Lower lobe of right lung (tissue), 2 donors: ENCODE measurements around the gene PCSK2. TPM values are rescaled to one million over a fixed set of nuclear protein-coding genes. Genes with fewer than 3 reads are reported as not detected.

Source experiments
- ATAC-seq, 2 donors: fragments of 200-7000 bp; cut with Tn5 transposase; one replicate each; pipeline ENCODE4 v1.9.1; 2020 to 2022; ENCODE audit warnings: mild to moderate bottlenecking in 2 of 2, moderate library complexity in 2 of 2
- DNase-seq: peaks from one replicate; pipeline ENCODE4 v3.0.0-alpha.2; 2020
- H3K27ac ChIP-seq: fragments of 200-600 bp; one replicate; pipeline ENCODE4 v1.8.0; 2022
- H3K27me3 ChIP-seq: fragments of 200-600 bp; one replicate; pipeline ENCODE4 v1.8.0; 2022; ENCODE audit warnings: low read depth
- H3K36me3 ChIP-seq: fragments of 200-600 bp; one replicate; pipeline ENCODE4 v1.8.0; 2022; ENCODE audit warnings: mild to moderate bottlenecking
- H3K4me1 ChIP-seq: fragments of 200-600 bp; one replicate; pipeline ENCODE4 v1.8.0; 2022
- H3K4me3 ChIP-seq: fragments of 200-600 bp; one replicate; pipeline ENCODE4 v1.8.0; 2022; ENCODE audit warnings: mild to moderate bottlenecking
- H3K9me3 ChIP-seq: fragments of 200-600 bp; one replicate; pipeline ENCODE4 v1.8.0; 2022
- CTCF ChIP-seq: fragments of 200-600 bp; IDR thresholded peaks from one replicate; pipeline ENCODE4 v1.8.0; 2022; ENCODE audit warnings: antibody characterized with exemption, mild to moderate bottlenecking
- intact Hi-C: fragments of 100-400 bp; cut with DNase I; formaldehyde crosslinking; loops from one replicate; pipeline ENCODE4 v1.11.0; 2022
- total RNA-seq: library from RNA; stranded (reverse); fragmentation: NEBNext Ultra II Directional; extraction: Animal tissue kit (Norgen Biotek cat#: 25700); gene quantifications from one replicate; pipeline ENCODE4 v1.2.1, GENCODE V29; 2021
- donor health status: DM: no; HTN: yes; CAD: no; lungs with severe emphysema.

PCSK2 gene
- total RNA-seq, 1 donor from 2014 or later, result 38.8 TPM

- H3K27ac ChIP-seq, result no peak overlapping the region
- H3K4me3 ChIP-seq, result no peak overlapping the region
- intact Hi-C loops, result no loop called here
- no peak for TF ChIP-seq CTCF
- H3K36me3 ChIP-seq, result no peaks in the 10 kb centered on the region
- peaks cover 8% of the 10 kb centered on the region for H3K27me3 ChIP-seq
- DNase-seq (no peak), ATAC-seq (no peak)
- H3K9me3 ChIP-seq, result no peaks in the 10 kb centered on the region
- H3K4me1 ChIP-seq, result no peaks in the 10 kb centered on the region
Measured at GRCh38 chr20:17488916-17489600, 262.2 kb downstream of the PCSK2 start.

- Histone ChIP-seq H3K27ac (no peak overlapping the region), H3K36me3 (no peaks in the 10 kb centered on the region), H3K4me3 (no peak overlapping the region), H3K4me1 (no peaks in the 10 kb centered on the region), H3K9me3 (no peaks in the 10 kb centered on the region), H3K27me3 (peaks cover 2% of the 10 kb centered on the region)
- DNase-seq, result no peak
- intact Hi-C loops, result no loop called here
- TF ChIP-seq CTCF, result no peak
- no peak for ATAC-seq
Measured at GRCh38 chr20:17490501-17490900, 263.7 kb downstream of the PCSK2 start.

GRCh38 chr20:17491041-17491440 lies 264.2 kb downstream of the PCSK2 start:
- Histone ChIP-seq H3K4me1 (no peaks in the 10 kb centered on the region), H3K27me3 (no peaks in the 10 kb centered on the region), H3K36me3 (no peaks in the 10 kb centered on the region), H3K9me3 (no peaks in the 10 kb centered on the region), H3K27ac (no peak overlapping the region), H3K4me3 (no peak overlapping the region)
- intact Hi-C loops, result no loop called here
- DNase-seq, result no peak
- no peak for TF ChIP-seq CTCF
- ATAC-seq, result no peak

GRCh38 chr20:17491488-17491887 lies 264.6 kb downstream of the PCSK2 start:
- TF ChIP-seq CTCF, result no peak
- H3K4me3 ChIP-seq, result no peak overlapping the region
- ATAC-seq, result no peak
- H3K36me3 ChIP-seq, result no peaks in the 10 kb centered on the region
- no peaks in the 10 kb centered on the region for H3K9me3 ChIP-seq
- no peaks in the 10 kb centered on the region for H3K4me1 ChIP-seq
- no peak for DNase-seq
- H3K27me3 ChIP-seq, result no peaks in the 10 kb centered on the region
- no peak overlapping the region for H3K27ac ChIP-seq
- intact Hi-C loops, result no loop called here

GRCh38 chr20:17493173-17493572 lies 266.3 kb downstream of the PCSK2 start:
- H3K27me3 ChIP-seq, result no peaks in the 10 kb centered on the region
- DNase-seq, result no peak

More at GRCh38 chr20:17493173-17493572, 266.3 kb downstream of the PCSK2 start:
- no peak for TF ChIP-seq CTCF
- Histone ChIP-seq H3K4me1 (no peaks in the 10 kb centered on the region), H3K4me3 (no peak overlapping the region), H3K36me3 (no peaks in the 10 kb centered on the region), H3K9me3 (no peaks in the 10 kb centered on the region), H3K27ac (no peak overlapping the region)
- intact Hi-C loops, result no loop called here
- no peak for ATAC-seq
